Measurements from ENCODE around the gene KCNG2. TPM values are rescaled to one million over a fixed set of nuclear protein-coding genes. Genes with fewer than 3 reads are reported as not detected.

Gene KCNG2
- total RNA-seq, 1 experiment from 2014 or later, result not detected

DNA sequence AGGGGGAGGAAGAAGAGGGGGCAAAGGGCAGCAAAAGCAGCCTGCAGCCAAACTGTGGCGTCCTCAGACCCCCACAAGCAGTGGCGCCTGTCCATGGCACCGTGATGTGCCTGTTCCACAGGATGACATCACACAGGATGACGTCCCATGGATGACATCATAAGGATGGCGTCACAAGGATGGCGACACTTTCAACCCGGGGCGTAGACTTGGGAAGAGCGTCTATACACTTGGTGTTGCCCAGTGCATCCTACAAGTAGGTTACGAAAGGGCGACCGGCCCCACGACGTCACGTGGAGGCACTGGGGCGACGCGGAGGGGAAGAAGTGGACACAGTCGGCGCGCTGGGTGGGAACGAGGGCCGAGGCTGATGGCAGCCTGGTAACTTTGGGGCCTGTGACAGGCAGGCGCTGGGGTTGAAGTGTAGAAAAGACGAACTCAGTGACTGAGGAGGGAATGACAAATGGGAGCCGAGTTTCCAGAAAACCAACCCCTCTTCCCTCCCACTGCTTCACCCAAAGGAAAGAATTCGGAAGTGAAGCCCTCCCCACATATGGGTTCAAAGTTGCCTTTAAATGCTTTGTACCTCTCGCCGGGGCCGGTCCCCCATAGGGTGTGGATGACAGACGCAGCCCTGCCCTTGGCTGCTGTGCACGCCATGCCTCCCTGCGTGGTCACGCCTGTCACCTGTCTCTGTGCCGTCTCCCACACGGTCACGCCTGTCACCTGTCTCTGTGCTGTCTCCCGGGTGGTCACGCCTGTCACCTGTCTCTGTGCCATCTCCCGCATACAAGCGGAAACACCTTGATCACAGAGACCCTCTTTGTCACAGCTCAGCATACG lies 13.4 kb upstream of the KCNG2 start:
- no TSS peak for BruUV-seq (replicated peaks)
- Histone ChIP-seq H3K4me2 (ENCODE audit: low read length) (no peak overlapping the region), H3K9ac (ENCODE audit: low read length) (no peak overlapping the region), H3K27ac (ENCODE audit: low read depth, low read length) (no peak overlapping the region), H3K4me1 (ENCODE audit: control insufficient read depth in 1 of 2, insufficient read depth in 2 of 2, low read length in 2 of 2) (no peaks in the 10 kb centered on the region), H3K27me3 (ENCODE audit: insufficient read depth, low read length) (no peaks in the 10 kb centered on the region), H2AFZ (ENCODE audit: low read depth, low read length, poor library complexity, severe bottlenecking) (no peak overlapping the region), H4K20me1 (ENCODE audit: insufficient read depth) (no peaks in the 10 kb centered on the region), H3K36me3 (ENCODE audit: control insufficient read depth in 1 of 2, insufficient read depth in 2 of 2, low read length in 2 of 2) (no peaks in the 10 kb centered on the region), H3K9me2 (ENCODE audit: insufficient read depth) (no peaks in the 10 kb centered on the region), H3K4me3 (replicated peaks in 1 of 2; ENCODE audit: low read depth in 1 of 2, low read length in 2 of 2) (no peak overlapping the region), H3K79me2 (ENCODE audit: insufficient read depth, low read length) (no peaks in the 10 kb centered on the region), H3K9me3 (ENCODE audit: control insufficient read depth in 1 of 2, insufficient read depth in 1 of 2, low read depth in 1 of 2, low read length in 2 of 2) (no peaks in the 10 kb centered on the region)
- ChIA-PET RAD21 (ENCODE audit: low non-redundant PET in 1 of 2, low total read pairs in 2 of 2, uncharacterized antibody in 2 of 2, unreplicated experiment in 2 of 2) (no interaction called here), CTCF (no interaction called here), POLR2A (no interaction called here)
- ATAC-seq (no peak), DNase-seq (ENCODE audit: low read depth, low spot score) (no peak)
- intact Hi-C loops (cut with micrococcal nuclease), result no loop called here
- TF ChIP-seq TCF7L2 (IDR thresholded peaks at IDR 0.05; ENCODE audit: borderline replicate concordance, extremely low read depth, insufficient read depth, insufficient read length), result no peak
- no peak for TF ChIP-seq CBX3 (IDR thresholded peaks at IDR 0.05; ENCODE audit: low read depth)
- TF ChIP-seq YY1 (IDR thresholded peaks at IDR 0.05; ENCODE audit: extremely low read depth, insufficient replicate concordance, low read depth, low read length), result no peak
- TF ChIP-seq ATF3 (IDR thresholded peaks at IDR 0.05), result no peak
- no peak for TF ChIP-seq RAD21 (IDR thresholded peaks at IDR 0.05; ENCODE audit: low read depth)
- TF ChIP-seq SRF (IDR thresholded peaks at IDR 0.05; ENCODE audit: low read depth), result no peak
- TF ChIP-seq EZH2phosphoT487 (IDR thresholded peaks at IDR 0.05; ENCODE audit: borderline replicate concordance), result no peak
- no peak for TF ChIP-seq CTCF (IDR thresholded peaks at IDR 0.05 in 2 of 3, conservative IDR thresholded peaks at IDR 0.05 in 1 of 3; ENCODE audit: borderline replicate concordance in 1 of 3, insufficient read depth in 1 of 3, low read depth in 2 of 3, low read length in 2 of 3)
- TF ChIP-seq POLR2AphosphoS5 (IDR thresholded peaks at IDR 0.05; ENCODE audit: low read depth, low read length), result no peak

Data from HCT116 (cell line).